H1 (cell line): ENCODE data around the gene PLCL2. TPM values are rescaled to one million over a fixed set of nuclear protein-coding genes. Genes with fewer than 3 reads are reported as not detected.

Experiments
- CTCF ChIA-PET: fragments of 300-600 bp; sonication (Branson Sonifier 250); formaldehyde crosslinking; loops from one replicate; lab custom pipeline; 2021; ENCODE audit not compliant: partially characterized antibody; lab: Charles Lee
- POLR2A ChIA-PET: fragments of 300-600 bp; sonication (Branson Sonifier 250); formaldehyde crosslinking; loops from one replicate; lab custom pipeline; 2021; ENCODE audit warnings: inconsistent platforms; ENCODE audit not compliant: partially characterized antibody; lab: Charles Lee
- DNase-seq, 2 experiments: peaks; one replicate each; pipeline versions ENCODE4 v3.0.0 to v3.0.0-alpha.2; 2010 to 2022; ENCODE audit warnings: low spot score in 2 of 2, low read depth in 1 of 2, mixed read lengths in 1 of 2
- FAIRE-seq: peaks from 2 replicates; lab custom pipeline; 2011; peaks lifted over from hg19 to GRCh38; lab: Jason Lieb, UNC
- H2AFZ ChIP-seq: 2 replicates; pipeline ENCODE4 v1.8.1; 2012; ENCODE audit warnings: low read length, inconsistent platforms
- H2AK5ac ChIP-seq: 2 replicates; pipeline ENCODE4 v1.6.1; 2013; ENCODE audit warnings: low read depth, low read length
- H2BK120ac ChIP-seq: replicated peaks from 2 replicates; pipeline ENCODE3; 2013; ENCODE audit warnings: low read depth, low read length, inconsistent platforms
- H2BK12ac ChIP-seq: 2 replicates; pipeline ENCODE4 v1.6.1; 2013; ENCODE audit warnings: low read depth, low read length
- H2BK15ac ChIP-seq: 2 replicates; pipeline ENCODE4 v1.6.1; 2013; ENCODE audit warnings: low read length
- H2BK20ac ChIP-seq: 2 replicates; pipeline ENCODE4 v1.6.1; 2013; ENCODE audit warnings: low read length
- H2BK5ac ChIP-seq: 2 replicates; pipeline ENCODE4 v1.6.1; 2013; ENCODE audit warnings: low read depth, low read length
- H3K14ac ChIP-seq: 2 replicates; pipeline ENCODE4 v1.6.1; 2013; ENCODE audit warnings: inconsistent platforms; ENCODE audit not compliant: insufficient read length
- H3K18ac ChIP-seq: 2 replicates; pipeline ENCODE4 v1.6.1; 2013; ENCODE audit warnings: low read length; ENCODE audit errors: extremely low read depth
- H3K23ac ChIP-seq: 2 replicates; pipeline ENCODE4 v1.6.1; 2013; ENCODE audit warnings: inconsistent platforms; ENCODE audit not compliant: insufficient read length
- H3K23me2 ChIP-seq: 2 replicates; pipeline ENCODE4 v1.6.1; 2013; ENCODE audit warnings: low read depth, low read length
- H3K27ac ChIP-seq: 2 replicates; pipeline ENCODE4 v1.6.1; 2011; ENCODE audit warnings: low read depth, low read length, inconsistent platforms
- H3K27me3 ChIP-seq, 4 experiments: replicated peaks in 1 of 4; 1 replicate in 1 of 4; 2 replicates in 3 of 4; pipeline versions ENCODE4 v1.6.1 to v1.8.1; 2011 to 2013; ENCODE audit warnings: low read length in 3 of 4, mild to moderate bottlenecking in 3 of 4, inconsistent platforms in 2 of 4, mixed read lengths in 2 of 4, moderate library complexity in 1 of 4; ENCODE audit not compliant: control insufficient read depth in 3 of 4, insufficient read depth in 3 of 4; ENCODE audit errors: extremely low read depth in 1 of 4
- H3K36me3 ChIP-seq, 4 experiments: 2 replicates each; pipeline versions ENCODE4 v1.6.1 to v1.8.1; 2011 to 2013; ENCODE audit warnings: mild to moderate bottlenecking in 4 of 4, low read length in 3 of 4, moderate library complexity in 2 of 4, control low read depth in 1 of 4, inconsistent platforms in 1 of 4; ENCODE audit not compliant: insufficient read depth in 4 of 4, control insufficient read depth in 2 of 4
- H3K4ac ChIP-seq: replicated peaks from 2 replicates; pipeline ENCODE3; 2013; ENCODE audit warnings: low read length, low read depth, mixed read lengths, inconsistent platforms; ENCODE audit not compliant: insufficient read length
- H3K4me1 ChIP-seq, 4 experiments: replicated peaks in 1 of 4; 1 replicate in 1 of 4; 2 replicates in 3 of 4; pipeline versions ENCODE4 v1.6.1 to v1.8.1; 2011 to 2013; ENCODE audit warnings: low read length in 3 of 4, inconsistent platforms in 2 of 4, mixed read lengths in 1 of 4; ENCODE audit not compliant: insufficient read depth in 4 of 4, control insufficient read depth in 3 of 4
- H3K4me2 ChIP-seq, 2 experiments: 2 replicates each; pipeline versions ENCODE4 v1.6.1 to v1.8.1; 2011 to 2013; ENCODE audit warnings: low read depth in 2 of 2, low read length in 2 of 2, control low read depth in 1 of 2, inconsistent platforms in 1 of 2, mild to moderate bottlenecking in 1 of 2; ENCODE audit not compliant: insufficient read depth in 1 of 2
- H3K4me3 ChIP-seq, 4 experiments: fragments of 200-600, 300-600 bp in 1 of 4; sonication (generic), shearing (Covaris generic), sonication (Bioruptor Twin) in 1 of 4; 2 replicates each; pipeline versions ENCODE4 v1.5.1 to v1.8.1; 2011 to 2016; ENCODE audit warnings: low read length in 4 of 4, low read depth in 3 of 4, control low read depth in 2 of 4, inconsistent platforms in 2 of 4, mild to moderate bottlenecking in 2 of 4, mixed read lengths in 1 of 4, moderate library complexity in 1 of 4; ENCODE audit not compliant: insufficient read depth in 2 of 4; ENCODE audit errors: extremely low read depth in 1 of 4
- H3K56ac ChIP-seq: replicated peaks from 2 replicates; pipeline ENCODE3; 2013; ENCODE audit warnings: low read depth, mild to moderate bottlenecking, mixed read lengths, low read length, inconsistent platforms; ENCODE audit not compliant: insufficient read length
- H3K79me1 ChIP-seq: 2 replicates; pipeline ENCODE4 v1.6.1; 2013; ENCODE audit warnings: low read depth, low read length, control low read depth
- H3K79me2 ChIP-seq, 2 experiments: 2 replicates each; pipeline versions ENCODE4 v1.6.1 to v1.8.1; 2012 to 2013; ENCODE audit warnings: low read length in 2 of 2, mild to moderate bottlenecking in 2 of 2, inconsistent platforms in 1 of 2; ENCODE audit not compliant: insufficient read depth in 2 of 2, control insufficient read depth in 1 of 2
- H3K9ac ChIP-seq, 4 experiments: replicated peaks in 1 of 4; 1 replicate in 1 of 4; 2 replicates in 3 of 4; pipeline versions ENCODE4 v1.6.1 to v1.8.1; 2011 to 2013; ENCODE audit warnings: low read depth in 3 of 4, low read length in 3 of 4, control low read depth in 2 of 4, mild to moderate bottlenecking in 2 of 4, moderate library complexity in 2 of 4, inconsistent platforms in 1 of 4; ENCODE audit errors: extremely low read depth in 1 of 4
- H3K9me3 ChIP-seq, 2 experiments: 2 replicates each; pipeline versions ENCODE4 v1.6.1 to v1.8.1; 2012 to 2013; ENCODE audit warnings: mild to moderate bottlenecking in 2 of 2, moderate library complexity in 2 of 2, control low read depth in 1 of 2, inconsistent platforms in 1 of 2, low read depth in 1 of 2, low read length in 1 of 2, mixed read lengths in 1 of 2; ENCODE audit not compliant: insufficient read depth in 2 of 2
- H4K20me1 ChIP-seq, 2 experiments: replicated peaks in 1 of 2; 2 replicates each; pipeline versions ENCODE3 to v1.8.1; 2011 to 2013; ENCODE audit warnings: inconsistent platforms in 2 of 2, low read length in 2 of 2, mild to moderate bottlenecking in 1 of 2; ENCODE audit not compliant: insufficient read depth in 2 of 2, control insufficient read depth in 1 of 2
- H4K5ac ChIP-seq: 2 replicates; pipeline ENCODE4 v1.6.1; 2013; ENCODE audit warnings: low read length, low read depth, mixed read lengths, inconsistent platforms; ENCODE audit not compliant: insufficient read length
- H4K8ac ChIP-seq: 2 replicates; pipeline ENCODE4 v1.8.0; 2013; ENCODE audit warnings: mild to moderate bottlenecking, moderate library complexity, low read length, inconsistent platforms; ENCODE audit not compliant: insufficient read depth; ENCODE audit errors: extremely low read depth
- H4K91ac ChIP-seq: replicated peaks from 2 replicates; pipeline ENCODE3; 2013; ENCODE audit warnings: low read length, mixed read lengths, inconsistent platforms; ENCODE audit not compliant: insufficient read length
- ATF2 ChIP-seq: IDR thresholded peaks from 2 replicates; pipeline ENCODE4 v1.6.1; 2012; ENCODE audit warnings: low read length, inconsistent platforms
- EGR1 ChIP-seq: IDR thresholded peaks from 2 replicates; pipeline ENCODE4 v1.6.1; 2011; ENCODE audit warnings: low read depth, low read length, borderline replicate concordance
- HDAC6 ChIP-seq: IDR thresholded peaks from one replicate; pipeline ENCODE4 v1.7.1; 2012; ENCODE audit warnings: low read depth, mild to moderate bottlenecking, inconsistent platforms, low read length, moderate library complexity
- JUN ChIP-seq: IDR thresholded peaks from 2 replicates; pipeline ENCODE4 v1.6.1; 2011; ENCODE audit warnings: low read depth, mild to moderate bottlenecking, improper control_type of control experiment, low read length
- JUND ChIP-seq: IDR thresholded peaks from 2 replicates; pipeline ENCODE4 v1.6.1; 2011; ENCODE audit warnings: mild to moderate bottlenecking, improper control_type of control experiment, low read length
- KDM1A ChIP-seq: fragments of 200-600, 300-600 bp; sonication (generic); IDR thresholded peaks from 2 replicates; pipeline ENCODE4 v1.7.1; 2016; ENCODE audit warnings: mild to moderate bottlenecking, low read length, borderline replicate concordance
- POLR2A ChIP-seq, 2 experiments: IDR thresholded peaks; 1 replicate in 1 of 2; 2 replicates in 1 of 2; pipeline ENCODE4 v1.6.1; 2011; ENCODE audit warnings: low read depth in 2 of 2, low read length in 2 of 2, mild to moderate bottlenecking in 2 of 2; ENCODE audit errors: control extremely low read depth in 1 of 2
- POU5F1 ChIP-seq: IDR thresholded peaks from 2 replicates; pipeline ENCODE4 v1.6.1; 2011; ENCODE audit warnings: low read depth, mild to moderate bottlenecking, low read length, moderate library complexity
- SIRT6 ChIP-seq: IDR thresholded peaks from one replicate; pipeline ENCODE4 v1.7.1; 2012; ENCODE audit warnings: low read length, inconsistent platforms
- SP4 ChIP-seq: IDR thresholded peaks from 2 replicates; pipeline ENCODE4 v1.6.1; 2012; ENCODE audit warnings: low read length, inconsistent platforms
- SRF ChIP-seq: IDR thresholded peaks from 2 replicates; pipeline ENCODE4 v1.6.1; 2011; ENCODE audit warnings: mild to moderate bottlenecking, low read depth, low read length, moderate library complexity
- TAF7 ChIP-seq: optimal IDR thresholded peaks from 2 replicates; pipeline ENCODE3; 2011; ENCODE audit warnings: low read depth, mild to moderate bottlenecking, inconsistent platforms, low read length, moderate library complexity, borderline replicate concordance
- USF2 ChIP-seq: IDR thresholded peaks from 2 replicates; pipeline ENCODE4 v1.6.1; 2011; ENCODE audit warnings: low read length, improper control_type of control experiment
- WGBS, 2 experiments: shearing (Covaris generic) in 1 of 2; methylation state at CpG; one replicate each; pipeline versions ENCODE4 v1.1.6 to v1.1.7; 2013 to 2015; ENCODE audit warnings: low lambda C conversion rate in 2 of 2, mixed read lengths in 2 of 2, inconsistent platforms in 1 of 2, low coverage in 1 of 2, missing lambda C conversion rate in 1 of 2; ENCODE audit not compliant: insufficient replicate concordance in 2 of 2, insufficient coverage in 1 of 2, insufficient read length in 1 of 2; ENCODE audit errors: extremely low coverage in 1 of 2, missing lambda C conversion rate in 1 of 2; 5-methylcytosine and 5-hydroxymethylcytosine counted together
- polyA plus RNA-seq, 7 experiments: library from polyadenylated mRNA; depleted of rRNA in 3 of 7; stranded (reverse) in 5 of 7; unstranded in 2 of 7; fragments of >200 nt in 5 of 7; fragments of 200-250 nt in 2 of 7; gene quantifications; 1 replicate in 5 of 7; 2 replicates in 1 of 7; 4 replicates in 1 of 7; pipeline versions ENCODE4 v1.2.1 to v1.2.3, GENCODE V29; 2011 to 2013; ENCODE audit warnings: missing spikeins in 2 of 7, mixed read lengths in 2 of 7
- total RNA-seq: library from RNA; stranded (reverse); fragmentation: NEBNext Ultra II Directional; extraction: Animal tissue kit (Norgen Biotek cat#: 25700); gene quantifications from 2 replicates; pipeline ENCODE4 v1.2.1, GENCODE V29; 2021

The PLCL2 gene
- total and polyA plus RNA-seq, 2 of the 8 experiments (the other 6 are each of a cell fraction or from before 2014, with no cell fraction given) = 3.5 to 6.8 TPM

- no peak overlapping the region for H3K23ac ChIP-seq
- H2BK15ac ChIP-seq = no peak overlapping the region
- no peak overlapping the region for H2BK12ac ChIP-seq
- H4K91ac ChIP-seq = no peak overlapping the region
- peaks cover 0 to 5% (median 0%) of the 10 kb centered on the region in 4 experiments; a peak in 1 of 7 replicates for H3K4me1 ChIP-seq
- FAIRE-seq (no peak), DNase-seq (no peak)
- no peak overlapping the region for H2AK5ac ChIP-seq
- no peak overlapping the region for H3K18ac ChIP-seq
- H3K9me3 ChIP-seq = no peaks in the 10 kb centered on the region
- no peak overlapping the region for H3K14ac ChIP-seq
- no peak overlapping the region; the same call in 1 of the 2 replicates for H3K27ac ChIP-seq
- 0 out of 4 replicates have a peak overlapping the region, but pooled peaks of 1 of the 2 experiments have one; percentile 57 for H3K4me2 ChIP-seq
- H3K27me3 ChIP-seq = no peaks in the 10 kb centered on the region
- no peaks in the 10 kb centered on the region for H3K36me3 ChIP-seq
- no peaks in the 10 kb centered on the region for H3K79me2 ChIP-seq
- H4K20me1 ChIP-seq = no peaks in the 10 kb centered on the region
- 59% methylated on average over 3 of the region's 3 CpGs; no CpG with 5 or more reads in 1 of the 2 experiments for WGBS, 2 experiments
- H2BK5ac ChIP-seq = no peak overlapping the region
- no peak overlapping the region for H4K5ac ChIP-seq
- H4K8ac ChIP-seq = no peak overlapping the region
- H2BK120ac ChIP-seq = no peak overlapping the region
- no peak overlapping the region for H3K4me3 ChIP-seq
- no peaks in the 10 kb centered on the region for H3K23me2 ChIP-seq
- H2BK20ac ChIP-seq = no peak overlapping the region
- ChIA-PET POLR2A (no interaction called here), CTCF (interaction anchor here (1.1 to 2.7 kb wide), 3 partner anchors 9 to 22 kb away, joined by 3 to 9 read pairs (median 9); no protein-coding TSS in a partner anchor)
- peak overlapping the region; percentile 72 for H2AFZ ChIP-seq
- no peak overlapping the region for H3K9ac ChIP-seq
- no peak overlapping the region for H3K4ac ChIP-seq
- H3K56ac ChIP-seq = no peak overlapping the region
- H3K79me1 ChIP-seq = no peaks in the 10 kb centered on the region
- TF ChIP-seq JUN (no peak), POU5F1 (no peak), ATF2 (no peak), POLR2A (IDR thresholded peaks at IDR 0.05; ENCODE audit: control extremely low read depth in 1 of 2, low read depth in 2 of 2, low read length in 2 of 2) (no peak), JUND (no peak), SP4 (no peak), HDAC6 (no peak), SIRT6 (no peak), EGR1 (no peak), TAF7 (no peak), SRF (no peak), KDM1A (no peak), USF2 (no peak)
These were observed 35.0 kb upstream of the PLCL2 start for GRCh38 chr3:16849795-16850194.
